HEK293 (cell line): Measurements from ENCODE around the gene HIKESHI.

Experiments used
- CTCF ChIA-PET: fragments of 350-600 bp; formaldehyde crosslinking; extraction: SDS; loops from one replicate; lab custom pipeline; 2021; ENCODE audit warnings: antibody characterized with exemption; lab: Yijun Ruan, JAX
- POLR2A ChIA-PET: fragments of 300-600 bp; formaldehyde crosslinking; extraction: SDS; loops from one replicate; lab custom pipeline; 2020; ENCODE audit warnings: antibody characterized with exemption, inconsistent platforms; lab: Yijun Ruan, JAX
- H3K27ac ChIP-seq: fragments of 200-500 bp; sonication (Bioruptor generic); 2 replicates; pipeline ENCODE4 v1.5.1; 2014; ENCODE audit warnings: low read depth, low read length, control low read depth, inconsistent platforms; ENCODE audit errors: extremely low read depth
- H3K36me3 ChIP-seq, 2 experiments: fragments of 200-500 bp in 1 of 2; sonication (Bioruptor generic) in 1 of 2; 1 replicate in 1 of 2; 2 replicates in 1 of 2; pipeline ENCODE4 v1.5.1; 2014 to 2017; ENCODE audit warnings: inconsistent platforms in 2 of 2, low read length in 2 of 2; ENCODE audit not compliant: control insufficient read depth in 2 of 2, insufficient read depth in 1 of 2
- H3K4me1 ChIP-seq: fragments of 200-500 bp; sonication (Bioruptor generic); 2 replicates; pipeline ENCODE4 v1.5.1; 2014; ENCODE audit warnings: mild to moderate bottlenecking, low read length, inconsistent platforms; ENCODE audit not compliant: control insufficient read depth, insufficient read depth
- H3K4me3 ChIP-seq: 2 replicates; pipeline ENCODE4 v1.5.1; 2011; ENCODE audit warnings: low read depth, mild to moderate bottlenecking, control low read depth, low read length, moderate library complexity
- H3K9me3 ChIP-seq: fragments of 200-500 bp; sonication (Bioruptor generic); 2 replicates; pipeline ENCODE4 v1.5.1; 2014; ENCODE audit warnings: low read depth, low read length, inconsistent platforms; ENCODE audit not compliant: control insufficient read depth, insufficient read depth
- ATF2 ChIP-seq: fragments of 450-650 bp; formaldehyde crosslinking; IDR thresholded peaks from 2 replicates; pipeline ENCODE4 v1.5.1; 2016; ENCODE audit warnings: missing biosample characterization, missing genetic modification characterization, low read depth
- BCL11B ChIP-seq: fragments of 450-650 bp; formaldehyde crosslinking; IDR thresholded peaks from 2 replicates; pipeline ENCODE4 v1.5.1; 2016; ENCODE audit warnings: low read depth, missing biosample characterization, missing genetic modification characterization
- KLF10 ChIP-seq: fragments of 450-650 bp; IDR thresholded peaks from 2 replicates; pipeline ENCODE4 v1.5.1; 2018; ENCODE audit warnings: missing biosample characterization, mild to moderate bottlenecking, missing genetic modification characterization
- KLF16 ChIP-seq: fragments of 450-650 bp; formaldehyde crosslinking; IDR thresholded peaks from 2 replicates; pipeline ENCODE4 v1.5.1; 2017; ENCODE audit warnings: missing biosample characterization, missing genetic modification characterization
- KLF17 ChIP-seq: fragments of 450-650 bp; formaldehyde crosslinking; IDR thresholded peaks from 2 replicates; pipeline ENCODE4 v1.5.1; 2016; ENCODE audit warnings: missing biosample characterization, missing genetic modification characterization
- MYNN ChIP-seq: fragments of 450-650 bp; formaldehyde crosslinking; IDR thresholded peaks from 2 replicates; pipeline ENCODE4 v1.5.1; 2016; ENCODE audit warnings: missing biosample characterization, missing genetic modification characterization, borderline replicate concordance
- SP2 ChIP-seq: fragments of 450-650 bp; formaldehyde crosslinking; IDR thresholded peaks from 2 replicates; pipeline ENCODE4 v1.5.1; 2016; ENCODE audit warnings: missing biosample characterization, missing genetic modification characterization
- SP7 ChIP-seq: fragments of 450-650 bp; formaldehyde crosslinking; IDR thresholded peaks from 2 replicates; pipeline ENCODE4 v1.5.1; 2016; ENCODE audit warnings: missing biosample characterization, missing genetic modification characterization
- ZBTB11 ChIP-seq: fragments of 450-650 bp; formaldehyde crosslinking; conservative IDR thresholded peaks from 2 replicates; pipeline ENCODE4 v1.5.1; 2016; ENCODE audit warnings: low read depth, missing biosample characterization, missing genetic modification characterization
- ZBTB17 ChIP-seq: fragments of 450-650 bp; formaldehyde crosslinking; IDR thresholded peaks from 2 replicates; pipeline ENCODE4 v1.5.1; 2016; ENCODE audit warnings: missing biosample characterization, missing genetic modification characterization
- ZBTB21 ChIP-seq: fragments of 450-650 bp; formaldehyde crosslinking; IDR thresholded peaks from 2 replicates; pipeline ENCODE4 v1.5.1; 2017; ENCODE audit warnings: missing biosample characterization, missing genetic modification characterization
- ZBTB48 ChIP-seq: fragments of 450-650 bp; formaldehyde crosslinking; IDR thresholded peaks from 2 replicates; pipeline ENCODE4 v1.5.1; 2016; ENCODE audit warnings: missing biosample characterization, missing genetic modification characterization
- ZFP3 ChIP-seq: fragments of 450-650 bp; formaldehyde crosslinking; IDR thresholded peaks from 2 replicates; pipeline ENCODE4 v1.5.1; 2016; ENCODE audit warnings: low read depth, missing biosample characterization, missing genetic modification characterization
- ZFP37 ChIP-seq: fragments of 450-650 bp; formaldehyde crosslinking; IDR thresholded peaks from 2 replicates; pipeline ENCODE4 v1.5.1; 2016; ENCODE audit warnings: missing biosample characterization, missing genetic modification characterization
- ZIC2 ChIP-seq: fragments of 450-650 bp; formaldehyde crosslinking; IDR thresholded peaks from 2 replicates; pipeline ENCODE4 v1.5.1; 2016; ENCODE audit warnings: missing biosample characterization, missing genetic modification characterization
- ZNF23 ChIP-seq: fragments of 450-650 bp; formaldehyde crosslinking; IDR thresholded peaks from 2 replicates; pipeline ENCODE4 v1.5.1; 2016; ENCODE audit warnings: missing biosample characterization, missing genetic modification characterization, borderline replicate concordance
- ZNF416 ChIP-seq: fragments of 450-650 bp; formaldehyde crosslinking; IDR thresholded peaks from 2 replicates; pipeline ENCODE4 v1.5.1; 2016; ENCODE audit warnings: missing biosample characterization, missing genetic modification characterization
- ZNF433 ChIP-seq: fragments of 450-650 bp; formaldehyde crosslinking; IDR thresholded peaks from 2 replicates; pipeline ENCODE4 v1.5.1; 2016; ENCODE audit warnings: missing biosample characterization, missing genetic modification characterization, low read depth
- ZNF530 ChIP-seq: fragments of 450-650 bp; formaldehyde crosslinking; IDR thresholded peaks from 2 replicates; pipeline ENCODE4 v1.5.1; 2016; ENCODE audit warnings: low read depth, missing biosample characterization, missing genetic modification characterization
- ZNF548 ChIP-seq: fragments of 450-650 bp; formaldehyde crosslinking; IDR thresholded peaks from 2 replicates; pipeline ENCODE4 v1.5.1; 2016; ENCODE audit warnings: missing biosample characterization, missing genetic modification characterization
- ZNF571 ChIP-seq: fragments of 450-650 bp; formaldehyde crosslinking; IDR thresholded peaks from 2 replicates; pipeline ENCODE4 v1.5.0; 2017; ENCODE audit warnings: missing biosample characterization, missing genetic modification characterization
- ZNF629 ChIP-seq: fragments of 450-650 bp; formaldehyde crosslinking; IDR thresholded peaks from 2 replicates; pipeline ENCODE4 v1.5.1; 2017; ENCODE audit warnings: missing biosample characterization, missing genetic modification characterization
- ZNF707 ChIP-seq: fragments of 450-650 bp; formaldehyde crosslinking; IDR thresholded peaks from 2 replicates; pipeline ENCODE4 v1.5.1; 2016; ENCODE audit warnings: missing biosample characterization, missing genetic modification characterization
- ZSCAN30 ChIP-seq: fragments of 450-650 bp; IDR thresholded peaks from 2 replicates; pipeline ENCODE4 v1.5.1; 2018; ENCODE audit warnings: missing biosample characterization, mild to moderate bottlenecking, missing genetic modification characterization, moderate library complexity
- TF ChIP-seq, protein P1 (sequence below): fragments of 450-650 bp; formaldehyde crosslinking; IDR thresholded peaks from 2 replicates; pipeline ENCODE4 v1.5.1; 2017; ENCODE audit warnings: missing biosample characterization, missing genetic modification characterization
- TF ChIP-seq, protein P2 (sequence below): fragments of 450-650 bp; formaldehyde crosslinking; IDR thresholded peaks from 2 replicates; pipeline ENCODE4 v1.5.1; 2016; ENCODE audit warnings: missing biosample characterization, missing genetic modification characterization
- TF ChIP-seq, protein P3 (sequence below): fragments of 450-650 bp; formaldehyde crosslinking; IDR thresholded peaks from 2 replicates; pipeline ENCODE4 v1.5.1; 2016; ENCODE audit warnings: missing biosample characterization, missing genetic modification characterization

The HIKESHI gene

DNA sequence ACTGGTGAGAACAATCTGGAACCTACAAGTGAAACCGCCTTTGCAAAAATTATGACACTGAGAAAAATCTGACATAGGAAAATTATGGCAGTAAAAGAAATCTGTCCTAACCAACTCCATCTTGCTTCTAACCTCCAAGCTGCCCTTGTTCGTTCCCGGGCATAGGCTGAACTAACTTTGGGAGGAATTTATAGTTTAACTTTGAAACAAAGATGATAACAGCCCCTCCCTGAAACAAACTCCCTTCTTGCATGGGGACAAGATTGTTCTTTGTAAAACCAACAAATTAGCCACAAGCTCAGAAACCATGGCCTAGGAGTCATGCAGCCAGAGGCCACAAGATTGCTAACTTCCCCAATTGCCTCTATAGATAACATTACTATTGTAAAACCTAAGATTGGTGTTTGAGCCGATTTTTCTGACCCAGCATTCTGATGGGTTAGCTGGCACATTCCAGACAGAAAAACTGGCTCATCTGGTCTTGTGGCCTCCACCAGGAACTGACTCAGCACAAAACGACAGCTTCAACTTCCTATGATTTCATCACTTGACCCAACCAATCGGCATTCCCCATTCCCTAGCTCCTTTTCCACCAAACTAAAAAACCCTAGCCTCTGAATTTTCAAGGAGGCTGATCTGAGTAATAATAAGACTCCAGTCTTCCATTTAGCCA lies 69.0 kb downstream of the HIKESHI start:
- ChIA-PET POLR2A (no interaction called here), CTCF (interaction anchor here (1.1 to 2.3 kb wide), 2 partner anchors 10 to 428 kb away, joined by 3 to 8 read pairs; no protein-coding TSS in a partner anchor)
- H3K36me3 ChIP-seq: no peaks in the 10 kb centered on the region
- no peaks in the 10 kb centered on the region for H3K9me3 ChIP-seq
- no peak overlapping the region for H3K27ac ChIP-seq
- H3K4me1 ChIP-seq: no peaks in the 10 kb centered on the region
- H3K4me3 ChIP-seq: no peak overlapping the region
- TF ChIP-seq, protein P1, sequence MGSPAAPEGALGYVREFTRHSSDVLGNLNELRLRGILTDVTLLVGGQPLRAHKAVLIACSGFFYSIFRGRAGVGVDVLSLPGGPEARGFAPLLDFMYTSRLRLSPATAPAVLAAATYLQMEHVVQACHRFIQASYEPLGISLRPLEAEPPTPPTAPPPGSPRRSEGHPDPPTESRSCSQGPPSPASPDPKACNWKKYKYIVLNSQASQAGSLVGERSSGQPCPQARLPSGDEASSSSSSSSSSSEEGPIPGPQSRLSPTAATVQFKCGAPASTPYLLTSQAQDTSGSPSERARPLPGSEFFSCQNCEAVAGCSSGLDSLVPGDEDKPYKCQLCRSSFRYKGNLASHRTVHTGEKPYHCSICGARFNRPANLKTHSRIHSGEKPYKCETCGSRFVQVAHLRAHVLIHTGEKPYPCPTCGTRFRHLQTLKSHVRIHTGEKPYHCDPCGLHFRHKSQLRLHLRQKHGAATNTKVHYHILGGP: no peak
- TF ChIP-seq ZFP37 (tag by site-specific recombination) (no peak), ZBTB48 (tag by site-specific recombination) (no peak), ZNF23 (no peak), ZBTB11 (tag by site-specific recombination) (no peak), ZNF707 (tag by site-specific recombination) (no peak), ZBTB21 (tag by site-specific recombination) (no peak), KLF10 (tag by site-specific recombination) (no peak), ZNF629 (tag by site-specific recombination) (no peak), ZNF416 (tag by site-specific recombination) (no peak), ZNF548 (tag by site-specific recombination) (no peak), BCL11B (tag by site-specific recombination) (no peak), ZSCAN30 (tag by site-specific recombination) (no peak), MYNN (tag by site-specific recombination) (no peak), ZNF530 (tag by site-specific recombination) (no peak), ZFP3 (tag by site-specific recombination) (no peak), KLF16 (no peak), ZBTB17 (tag by site-specific recombination) (no peak), ZNF433 (no peak)
- TF ChIP-seq, protein P2, sequence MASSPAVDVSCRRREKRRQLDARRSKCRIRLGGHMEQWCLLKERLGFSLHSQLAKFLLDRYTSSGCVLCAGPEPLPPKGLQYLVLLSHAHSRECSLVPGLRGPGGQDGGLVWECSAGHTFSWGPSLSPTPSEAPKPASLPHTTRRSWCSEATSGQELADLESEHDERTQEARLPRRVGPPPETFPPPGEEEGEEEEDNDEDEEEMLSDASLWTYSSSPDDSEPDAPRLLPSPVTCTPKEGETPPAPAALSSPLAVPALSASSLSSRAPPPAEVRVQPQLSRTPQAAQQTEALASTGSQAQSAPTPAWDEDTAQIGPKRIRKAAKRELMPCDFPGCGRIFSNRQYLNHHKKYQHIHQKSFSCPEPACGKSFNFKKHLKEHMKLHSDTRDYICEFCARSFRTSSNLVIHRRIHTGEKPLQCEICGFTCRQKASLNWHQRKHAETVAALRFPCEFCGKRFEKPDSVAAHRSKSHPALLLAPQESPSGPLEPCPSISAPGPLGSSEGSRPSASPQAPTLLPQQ (tag by site-specific recombination): no peak

- no peaks in the 10 kb centered on the region for H3K9me3 ChIP-seq
- H3K27ac ChIP-seq: no peak overlapping the region
- ChIA-PET CTCF (interaction anchor here (2.3 kb wide), 1 partner anchor 11 kb away, joined by 8 read pairs; no protein-coding TSS in a partner anchor), POLR2A (interaction anchor here (0.6 kb wide), 1 partner anchor 10 kb away, joined by 3 read pairs; no protein-coding TSS in a partner anchor)
- no peaks in the 10 kb centered on the region for H3K36me3 ChIP-seq
- no peak overlapping the region for H3K4me3 ChIP-seq
- no peaks in the 10 kb centered on the region for H3K4me1 ChIP-seq
- no peak for TF ChIP-seq ATF2 (tag by site-specific recombination)
- no peak for TF ChIP-seq ZIC2 (tag by site-specific recombination)
- TF ChIP-seq SP7 (tag by site-specific recombination): no peak
- TF ChIP-seq ZBTB17 (tag by site-specific recombination): no peak
- TF ChIP-seq SP2: no peak
- TF ChIP-seq KLF17 (tag by site-specific recombination): no peak
- TF ChIP-seq, protein P3, sequence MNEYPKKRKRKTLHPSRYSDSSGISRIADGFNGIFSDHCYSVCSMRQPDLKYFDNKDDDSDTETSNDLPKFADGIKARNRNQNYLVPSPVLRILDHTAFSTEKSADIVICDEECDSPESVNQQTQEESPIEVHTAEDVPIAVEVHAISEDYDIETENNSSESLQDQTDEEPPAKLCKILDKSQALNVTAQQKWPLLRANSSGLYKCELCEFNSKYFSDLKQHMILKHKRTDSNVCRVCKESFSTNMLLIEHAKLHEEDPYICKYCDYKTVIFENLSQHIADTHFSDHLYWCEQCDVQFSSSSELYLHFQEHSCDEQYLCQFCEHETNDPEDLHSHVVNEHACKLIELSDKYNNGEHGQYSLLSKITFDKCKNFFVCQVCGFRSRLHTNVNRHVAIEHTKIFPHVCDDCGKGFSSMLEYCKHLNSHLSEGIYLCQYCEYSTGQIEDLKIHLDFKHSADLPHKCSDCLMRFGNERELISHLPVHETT (tag by site-specific recombination): no peak
- TF ChIP-seq ZNF571 (tag by site-specific recombination): no peak
Measured at GRCh38 chr11:86372041-86372440, 70.0 kb downstream of the HIKESHI start.
